CD4-positive, CD25-positive, alpha-beta regulatory T cell (primary cell): Measurements from ENCODE around the gene MAGEE1. TPM values are rescaled to one million over a fixed set of nuclear protein-coding genes. Genes with fewer than 3 reads are reported as not detected.
A peak's percentile ranks its signal among the peaks of the same experiment; 100 is the strongest.

ENCODE experiments used
- ATAC-seq, 2 donors: fragments of 150-1000 bp; cut with Tn5 transposase; one replicate each; pipeline ENCODE4 v1.10.0; 2021; ENCODE audit warnings: low read depth in 2 of 2, moderate number of reproducible peaks in 2 of 2, moderate library complexity in 1 of 2
- DNase-seq, 3 donors: peaks; one replicate each; pipeline versions ENCODE4 v3.0.0 to v3.0.0-alpha.2; 2012 to 2022; ENCODE audit warnings: mixed read lengths in 1 of 3
- H3K27ac ChIP-seq: one replicate; pipeline ENCODE4 v1.7.0; 2013; ENCODE audit warnings: mild to moderate bottlenecking, low read length; ENCODE audit not compliant: insufficient read depth, poor library complexity, severe bottlenecking
- H3K27me3 ChIP-seq: one replicate; pipeline ENCODE4 v1.7.0; 2013; ENCODE audit warnings: low read length; ENCODE audit not compliant: control insufficient read depth, insufficient read depth
- H3K36me3 ChIP-seq: one replicate; pipeline ENCODE4 v1.7.0; 2013; ENCODE audit warnings: mild to moderate bottlenecking, low read length, moderate library complexity; ENCODE audit not compliant: control insufficient read depth, insufficient read depth
- H3K4me1 ChIP-seq: 2 replicates; pipeline ENCODE4 v1.7.0; 2013; ENCODE audit warnings: mild to moderate bottlenecking, low read length; ENCODE audit not compliant: insufficient read depth, control insufficient read depth, poor library complexity, severe bottlenecking
- H3K4me3 ChIP-seq: one replicate; pipeline ENCODE4 v1.7.0; 2013; ENCODE audit warnings: low read depth, mild to moderate bottlenecking, low read length, moderate library complexity
- H3K9me3 ChIP-seq, 2 experiments: 1 replicate in 1 of 2; 2 replicates in 1 of 2; pipeline ENCODE4 v1.7.0; 2013; ENCODE audit warnings: low read length in 2 of 2, mild to moderate bottlenecking in 1 of 2, moderate library complexity in 1 of 2; ENCODE audit not compliant: control insufficient read depth in 2 of 2
- H3K27ac Mint-ChIP-seq, 3 donors: one replicate each; pipeline ENCODE4 v1.8.0; 2020 to 2022; ENCODE audit warnings: mild to moderate bottlenecking in 3 of 3, mixed read lengths in 3 of 3, moderate library complexity in 2 of 3
- H3K27me3 Mint-ChIP-seq: one replicate; pipeline ENCODE4 v1.8.0; 2022; ENCODE audit warnings: mild to moderate bottlenecking, mixed read lengths
- H3K36me3 Mint-ChIP-seq: one replicate; pipeline ENCODE4 v1.8.0; 2020; ENCODE audit warnings: mixed read lengths
- H3K4me1 Mint-ChIP-seq, 4 donors: one replicate each; pipeline ENCODE4 v1.8.0; 2020 to 2022; ENCODE audit warnings: mixed read lengths in 4 of 4, mild to moderate bottlenecking in 1 of 4
- H3K4me3 Mint-ChIP-seq, 4 donors: one replicate each; pipeline ENCODE4 v1.8.0; 2020 to 2022; ENCODE audit warnings: mild to moderate bottlenecking in 4 of 4, mixed read lengths in 4 of 4, moderate library complexity in 3 of 4
- H3K9me3 Mint-ChIP-seq, 7 donors: one replicate each; pipeline ENCODE4 v1.8.0; 2020 to 2022; ENCODE audit warnings: mixed read lengths in 7 of 7, mild to moderate bottlenecking in 3 of 7, moderate library complexity in 2 of 7
- polyA plus RNA-seq, 4 donors: library from polyadenylated mRNA; unstranded; fragments of 300-500 nt; fragmentation: Illumina TruSeq; gene quantifications; one replicate each; pipeline ENCODE4 v1.2.3, GENCODE V29; 2021
- total RNA-seq: library from RNA; stranded (reverse); gene quantifications from one replicate; pipeline ENCODE4 v1.2.3, GENCODE V29; 2022

Gene MAGEE1, protein sequence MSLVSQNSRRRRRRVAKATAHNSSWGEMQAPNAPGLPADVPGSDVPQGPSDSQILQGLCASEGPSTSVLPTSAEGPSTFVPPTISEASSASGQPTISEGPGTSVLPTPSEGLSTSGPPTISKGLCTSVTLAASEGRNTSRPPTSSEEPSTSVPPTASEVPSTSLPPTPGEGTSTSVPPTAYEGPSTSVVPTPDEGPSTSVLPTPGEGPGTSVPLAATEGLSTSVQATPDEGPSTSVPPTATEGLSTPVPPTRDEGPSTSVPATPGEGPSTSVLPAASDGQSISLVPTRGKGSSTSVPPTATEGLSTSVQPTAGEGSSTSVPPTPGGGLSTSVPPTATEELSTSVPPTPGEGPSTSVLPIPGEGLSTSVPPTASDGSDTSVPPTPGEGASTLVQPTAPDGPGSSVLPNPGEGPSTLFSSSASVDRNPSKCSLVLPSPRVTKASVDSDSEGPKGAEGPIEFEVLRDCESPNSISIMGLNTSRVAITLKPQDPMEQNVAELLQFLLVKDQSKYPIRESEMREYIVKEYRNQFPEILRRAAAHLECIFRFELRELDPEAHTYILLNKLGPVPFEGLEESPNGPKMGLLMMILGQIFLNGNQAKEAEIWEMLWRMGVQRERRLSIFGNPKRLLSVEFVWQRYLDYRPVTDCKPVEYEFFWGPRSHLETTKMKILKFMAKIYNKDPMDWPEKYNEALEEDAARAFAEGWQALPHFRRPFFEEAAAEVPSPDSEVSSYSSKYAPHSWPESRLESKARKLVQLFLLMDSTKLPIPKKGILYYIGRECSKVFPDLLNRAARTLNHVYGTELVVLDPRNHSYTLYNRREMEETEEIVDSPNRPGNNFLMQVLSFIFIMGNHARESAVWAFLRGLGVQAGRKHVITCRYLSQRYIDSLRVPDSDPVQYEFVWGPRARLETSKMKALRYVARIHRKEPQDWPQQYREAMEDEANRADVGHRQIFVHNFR
- 5.9 TPM for total RNA-seq
- 1 to 10 TPM; 1.2 to 3.2 (median 2.1) TPM for polyA plus RNA-seq

DNA sequence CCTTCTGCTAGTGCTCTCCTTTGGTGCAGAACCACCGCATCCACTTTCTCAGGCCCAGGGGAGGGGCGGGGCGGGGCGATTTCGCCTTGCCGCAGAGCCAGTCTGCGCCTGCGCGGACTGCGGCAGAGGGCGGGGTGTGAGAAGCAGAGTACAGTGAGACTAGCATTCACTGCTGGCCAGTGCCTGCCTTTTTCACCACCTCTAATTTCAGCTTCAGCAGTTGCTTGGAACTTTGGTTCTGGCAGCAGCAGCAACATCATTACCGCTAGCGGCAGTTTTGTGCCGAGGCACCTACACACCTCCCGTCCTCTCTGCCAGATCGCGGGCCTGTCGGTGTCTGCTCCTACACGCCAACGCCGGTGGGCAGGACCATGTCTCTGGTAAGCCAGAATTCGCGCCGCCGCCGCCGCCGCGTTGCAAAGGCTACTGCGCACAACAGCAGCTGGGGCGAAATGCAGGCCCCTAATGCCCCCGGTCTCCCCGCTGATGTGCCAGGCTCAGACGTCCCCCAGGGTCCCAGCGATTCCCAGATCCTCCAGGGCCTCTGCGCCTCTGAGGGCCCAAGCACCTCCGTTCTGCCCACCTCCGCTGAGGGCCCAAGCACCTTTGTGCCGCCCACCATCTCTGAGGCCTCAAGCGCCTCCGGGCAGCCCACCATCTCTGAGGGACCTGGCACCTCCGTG, at the start of gene MAGEE1:
TSS of gene MAGEE1 (plus strand) at position 151 of the 683 bp plus-strand sequence. CDS start at position 372, 221 bp downstream.
- ATAC-seq (peak; percentile 76 to 78), DNase-seq (peak; percentile 67 to 83 (median 77))
- Histone ChIP-seq H3K9me3 (no peaks in the 10 kb centered on the region), H3K4me3 (peak within 1 kb of the TSS; percentile 74), H3K27ac (peak within 1 kb of the TSS; percentile 66), H3K36me3 (no peaks in the 10 kb centered on the region), H3K27me3 (peaks cover 2% of the 10 kb centered on the region), H3K4me1 (peaks cover 8% of the 10 kb centered on the region)
- peaks cover 0 to 34% (median 12%) of the 10 kb centered on the region in 4 donors for H3K4me1 Mint-ChIP-seq
- peak within 1 kb of the TSS; percentile 90 to 97 (median 92) for H3K4me3 Mint-ChIP-seq
- H3K9me3 Mint-ChIP-seq = peaks cover 0 to 2% (median 0%) of the 10 kb centered on the region in 7 donors
- H3K27me3 Mint-ChIP-seq = peaks cover 10% of the 10 kb centered on the region
- H3K36me3 Mint-ChIP-seq = no peaks in the 10 kb centered on the region
- peak within 1 kb of the TSS; percentile 61 to 90 (median 79) for H3K27ac Mint-ChIP-seq

DNA sequence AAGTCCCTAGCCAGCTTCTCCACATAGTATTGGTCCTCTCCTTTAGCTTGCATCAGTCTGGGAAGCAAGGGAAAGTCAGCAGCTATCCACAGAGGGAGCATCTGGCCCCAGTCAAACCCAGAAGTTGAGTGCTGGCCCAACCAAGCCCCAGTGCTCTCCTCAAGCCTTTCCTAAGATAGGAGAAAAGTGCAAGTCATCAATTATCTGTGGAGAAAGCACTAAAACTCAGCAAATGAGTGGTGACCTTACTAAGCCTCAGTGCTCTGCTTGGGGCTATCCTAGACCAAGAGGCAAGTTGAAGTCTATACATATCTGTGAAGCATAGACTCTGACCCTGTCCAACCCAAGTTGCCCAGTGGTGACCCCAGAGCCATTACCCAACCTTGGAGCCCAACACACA, 28.5 kb upstream of the MAGEE1 start:
- Histone ChIP-seq H3K27ac (no peak overlapping the region), H3K36me3 (no peaks in the 10 kb centered on the region), H3K4me1 (no peaks in the 10 kb centered on the region), H3K9me3 (no peaks in the 10 kb centered on the region), H3K27me3 (peaks cover 3% of the 10 kb centered on the region), H3K4me3 (no peak overlapping the region)
- Mint-ChIP-seq H3K27ac (no peak overlapping the region), H3K4me3 (no peak overlapping the region), H3K9me3 (peaks cover 0 to 4% (median 0%) of the 10 kb centered on the region in 7 donors), H3K4me1 (no peaks in the 10 kb centered on the region), H3K27me3 (peaks cover 5% of the 10 kb centered on the region), H3K36me3 (no peaks in the 10 kb centered on the region)
- no peak for DNase-seq
- ATAC-seq = no peak

DNA sequence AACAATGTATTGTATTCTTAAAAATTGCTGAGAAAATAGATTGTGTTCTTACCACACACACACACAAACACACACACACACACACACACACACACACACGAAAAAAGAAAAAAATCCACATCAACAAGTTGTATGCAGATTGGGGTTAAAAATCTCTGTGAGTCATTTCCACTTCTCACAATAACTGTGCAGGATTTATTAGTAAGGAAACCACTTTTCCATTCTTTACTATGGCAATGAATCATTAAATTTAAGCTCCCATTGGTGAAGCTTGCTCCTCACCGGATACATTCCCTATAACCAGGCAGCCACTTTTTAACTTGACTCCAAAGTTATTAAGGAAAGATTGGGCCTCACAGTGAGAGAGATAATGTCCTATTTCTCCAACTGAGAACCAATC, 19.7 kb upstream of the MAGEE1 start:
- DNase-seq = no peak
- no peaks in the 10 kb centered on the region for H3K36me3 Mint-ChIP-seq
- no peaks in the 10 kb centered on the region for H3K36me3 ChIP-seq
- ATAC-seq = no peak
- H3K27ac Mint-ChIP-seq = no peak overlapping the region
- no peaks in the 10 kb centered on the region for H3K9me3 ChIP-seq
- H3K27ac ChIP-seq = no peak overlapping the region
- H3K4me3 ChIP-seq = no peak overlapping the region
- peaks cover 5% of the 10 kb centered on the region for H3K27me3 Mint-ChIP-seq
- H3K4me1 ChIP-seq = no peaks in the 10 kb centered on the region
- peaks cover 0 to 2% (median 0%) of the 10 kb centered on the region in 7 donors for H3K9me3 Mint-ChIP-seq
- no peak overlapping the region for H3K4me3 Mint-ChIP-seq
- H3K27me3 ChIP-seq = no peaks in the 10 kb centered on the region
- H3K4me1 Mint-ChIP-seq = no peaks in the 10 kb centered on the region

DNA sequence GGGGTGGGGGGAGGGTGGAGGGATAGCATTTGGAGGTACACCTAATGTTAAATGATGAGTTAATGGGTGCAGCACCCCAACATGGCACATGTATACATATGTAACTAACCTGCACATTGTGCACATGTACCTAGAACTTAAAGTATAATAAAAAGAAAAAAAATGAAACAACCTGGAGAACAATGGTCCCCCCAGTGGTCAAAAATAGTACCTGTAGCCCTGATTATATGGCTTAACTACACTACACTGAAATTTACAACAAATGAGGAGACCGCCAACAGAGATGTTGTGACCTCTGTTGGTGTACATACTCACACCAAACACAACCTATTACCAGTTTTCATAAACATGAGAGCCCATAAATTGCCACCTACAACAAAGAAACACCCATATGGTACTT, 7.3 kb upstream of the MAGEE1 start:
- Mint-ChIP-seq H3K9me3 (no peaks in the 10 kb centered on the region), H3K4me1 (peaks cover 0 to 6% (median 2%) of the 10 kb centered on the region in 4 donors), H3K4me3 (no peak overlapping the region), H3K36me3 (no peaks in the 10 kb centered on the region), H3K27me3 (peaks cover 10% of the 10 kb centered on the region), H3K27ac (no peak overlapping the region)
- DNase-seq = no peak
- no peaks in the 10 kb centered on the region for H3K9me3 ChIP-seq
- no peaks in the 10 kb centered on the region for H3K4me1 ChIP-seq
- H3K36me3 ChIP-seq = no peaks in the 10 kb centered on the region
- H3K4me3 ChIP-seq = no peak overlapping the region
- H3K27me3 ChIP-seq = peaks cover 2% of the 10 kb centered on the region
- no peak overlapping the region for H3K27ac ChIP-seq
- peak in 1 of 2 donors; percentile 37 for ATAC-seq

DNA sequence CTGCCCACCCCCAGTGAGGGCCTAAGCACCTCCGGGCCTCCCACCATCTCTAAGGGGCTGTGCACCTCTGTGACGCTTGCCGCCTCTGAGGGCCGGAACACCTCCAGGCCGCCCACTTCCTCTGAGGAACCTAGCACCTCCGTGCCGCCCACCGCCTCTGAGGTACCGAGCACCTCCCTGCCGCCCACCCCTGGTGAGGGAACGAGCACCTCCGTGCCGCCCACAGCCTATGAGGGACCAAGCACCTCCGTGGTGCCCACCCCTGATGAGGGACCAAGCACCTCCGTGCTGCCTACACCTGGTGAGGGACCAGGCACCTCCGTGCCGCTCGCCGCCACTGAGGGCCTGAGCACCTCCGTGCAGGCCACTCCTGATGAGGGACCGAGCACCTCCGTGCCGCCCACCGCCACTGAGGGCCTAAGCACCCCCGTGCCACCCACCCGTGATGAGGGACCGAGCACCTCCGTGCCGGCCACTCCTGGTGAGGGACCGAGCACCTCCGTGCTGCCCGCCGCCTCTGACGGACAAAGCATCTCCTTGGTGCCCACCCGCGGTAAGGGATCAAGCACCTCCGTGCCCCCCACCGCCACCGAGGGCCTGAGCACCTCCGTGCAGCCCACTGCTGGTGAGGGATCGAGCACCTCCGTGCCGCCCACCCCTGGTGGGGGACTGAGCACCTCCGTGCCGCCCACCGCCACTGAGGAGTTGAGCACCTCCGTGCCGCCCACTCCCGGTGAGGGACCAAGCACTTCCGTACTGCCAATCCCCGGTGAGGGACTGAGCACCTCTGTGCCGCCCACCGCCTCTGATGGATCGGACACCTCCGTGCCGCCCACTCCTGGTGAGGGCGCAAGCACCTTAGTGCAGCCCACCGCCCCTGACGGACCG, 977 bp downstream of the MAGEE1 start:
- Histone ChIP-seq H3K27me3 (no peaks in the 10 kb centered on the region), H3K27ac (peak overlapping the region; percentile 66), H3K4me3 (peak overlapping the region; percentile 74), H3K4me1 (peaks cover 8% of the 10 kb centered on the region), H3K9me3 (no peaks in the 10 kb centered on the region), H3K36me3 (no peaks in the 10 kb centered on the region)
- peaks cover 0 to 34% (median 13%) of the 10 kb centered on the region in 4 donors for H3K4me1 Mint-ChIP-seq
- peak overlapping the region; percentile 90 to 97 (median 92) for H3K4me3 Mint-ChIP-seq
- H3K9me3 Mint-ChIP-seq = peaks cover 0 to 2% (median 0%) of the 10 kb centered on the region in 7 donors
- H3K27ac Mint-ChIP-seq = peak overlapping the region; percentile 26 to 90 (median 79)
- DNase-seq (peak; percentile 37 to 56 (median 54)), ATAC-seq (peak; percentile 72 to 77)
- no peaks in the 10 kb centered on the region for H3K36me3 Mint-ChIP-seq
- H3K27me3 Mint-ChIP-seq = peaks cover 10% of the 10 kb centered on the region

DNA sequence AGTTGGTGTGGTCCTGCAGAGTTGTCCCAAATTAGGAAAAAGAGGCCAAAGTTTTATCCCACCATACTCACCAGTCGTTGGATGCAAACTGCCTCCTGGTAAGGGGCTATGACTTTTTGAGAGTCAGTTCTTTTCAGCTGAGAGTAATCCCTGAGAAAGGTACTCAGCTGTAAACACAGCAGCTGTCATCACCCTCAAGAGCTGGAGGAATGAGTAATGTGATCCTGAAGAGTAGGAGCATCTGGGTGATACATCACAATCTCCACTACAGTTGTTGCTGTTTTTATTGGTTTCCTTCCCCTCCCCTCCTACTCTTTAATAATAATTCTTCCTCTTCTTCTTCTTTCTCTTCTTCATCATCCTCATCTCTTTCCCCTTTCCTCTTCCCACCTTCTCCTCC, 5.7 kb downstream of the MAGEE1 start:
- H3K4me1 ChIP-seq = peaks cover 2% of the 10 kb centered on the region
- Mint-ChIP-seq H3K4me1 (peaks cover 0 to 34% (median 20%) of the 10 kb centered on the region in 4 donors), H3K9me3 (no peaks in the 10 kb centered on the region), H3K36me3 (no peaks in the 10 kb centered on the region), H3K4me3 (no peak overlapping the region), H3K27me3 (no peaks in the 10 kb centered on the region), H3K27ac (no peak overlapping the region)
- DNase-seq = no peak
- no peaks in the 10 kb centered on the region for H3K9me3 ChIP-seq
- H3K27me3 ChIP-seq = no peaks in the 10 kb centered on the region
- H3K4me3 ChIP-seq = no peak overlapping the region
- no peaks in the 10 kb centered on the region for H3K36me3 ChIP-seq
- no peak for ATAC-seq
- H3K27ac ChIP-seq = no peak overlapping the region
